Heart left ventricle (tissue), 13 donors: Measurements from ENCODE around the gene TPK1.

Experiments used
- CTCF ChIP-seq, 12 donors: fragments of 200-600 bp; sonication (generic) in 4 of 12; IDR thresholded peaks; one replicate each; pipeline versions ENCODE4 v1.5.0 to v1.8.0; 2018 to 2022; ENCODE audit warnings: antibody characterized with exemption in 12 of 12, mild to moderate bottlenecking in 5 of 12
- POLR2A ChIP-seq, 2 donors: fragments of 450-650 bp; IDR thresholded peaks; one replicate each; pipeline ENCODE4 v1.6.1; 2017; ENCODE audit warnings: antibody characterized with exemption in 2 of 2, mild to moderate bottlenecking in 2 of 2, moderate library complexity in 2 of 2
- donor health status: ischemic (EF 13 %, LVEDD 7.1; RV severe dilation, severe dysfunction).
- donor health status: DM: no; HTN: yes; CAD: no.
- donor health status: DM: no; HTN: no; CAD: no.
- donor health status: ischemic (EF 25% LVEDD 6.9; RV normal size, moderate dysfunction).
- donor health status: ischemic (EF 25% LVEDD 5.7; RV mildly dilated, moderate dysfunction).
- donor health status: ischemic (EF 35%, LVEDD 5.7; RV mildly dilated, moderate dysfunction).
- donor health status: nonischemic (EF 11% LVEDD 7.7; RV severe dilation, severe dysfunction).
- donor health status: DM: yes; HTN: yes; CAD: no.
- donor health status: PGD.
- donor health status: ischemic (EF 29% LVEDD 5.4; RV normal size, mild dysfunction).
- donor health status: nonischemic (EF 23%, LVEDD 6.1; RV moderate dilation, normal function).

- no peak for TF ChIP-seq CTCF (IDR thresholded peaks at IDR 0.05)
- TF ChIP-seq POLR2A (IDR thresholded peaks at IDR 0.05), result no peak
Measured at GRCh38 chr7:144415858-144416257, 420.0 kb downstream of the TPK1 start.
